22Rv1 (cell line): ENCODE data around the gene REPS1.

Experiments
- CTCF ChIP-seq: fragments of 450-650 bp; IDR thresholded peaks from 2 replicates; pipeline ENCODE4 v1.5.1; 2017; ENCODE audit warnings: mild to moderate bottlenecking
- ZFX ChIP-seq: fragments of 450-650 bp; IDR thresholded peaks from 2 replicates; pipeline ENCODE4 v1.6.1; 2017; ENCODE audit warnings: antibody characterized with exemption, borderline replicate concordance

- TF ChIP-seq CTCF (no peak), ZFX (no peak)
Observed at GRCh38 chr6:138944412-138944811, 43.6 kb downstream of the REPS1 start.
